Measurements from ENCODE around the gene IL13.

The IL13 gene

DNA sequence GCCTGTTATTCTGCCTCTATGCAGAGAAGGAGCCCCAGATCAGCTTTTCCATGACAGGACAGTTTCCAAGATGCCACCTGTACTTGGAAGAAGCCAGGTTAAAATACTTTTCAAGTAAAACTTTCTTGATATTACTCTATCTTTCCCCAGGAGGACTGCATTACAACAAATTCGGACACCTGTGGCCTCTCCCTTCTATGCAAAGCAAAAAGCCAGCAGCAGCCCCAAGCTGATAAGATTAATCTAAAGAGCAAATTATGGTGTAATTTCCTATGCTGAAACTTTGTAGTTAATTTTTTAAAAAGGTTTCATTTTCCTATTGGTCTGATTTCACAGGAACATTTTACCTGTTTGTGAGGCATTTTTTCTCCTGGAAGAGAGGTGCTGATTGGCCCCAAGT lies 15.5 kb downstream of the IL13 start:
- no peak for DNase-seq

DNA sequence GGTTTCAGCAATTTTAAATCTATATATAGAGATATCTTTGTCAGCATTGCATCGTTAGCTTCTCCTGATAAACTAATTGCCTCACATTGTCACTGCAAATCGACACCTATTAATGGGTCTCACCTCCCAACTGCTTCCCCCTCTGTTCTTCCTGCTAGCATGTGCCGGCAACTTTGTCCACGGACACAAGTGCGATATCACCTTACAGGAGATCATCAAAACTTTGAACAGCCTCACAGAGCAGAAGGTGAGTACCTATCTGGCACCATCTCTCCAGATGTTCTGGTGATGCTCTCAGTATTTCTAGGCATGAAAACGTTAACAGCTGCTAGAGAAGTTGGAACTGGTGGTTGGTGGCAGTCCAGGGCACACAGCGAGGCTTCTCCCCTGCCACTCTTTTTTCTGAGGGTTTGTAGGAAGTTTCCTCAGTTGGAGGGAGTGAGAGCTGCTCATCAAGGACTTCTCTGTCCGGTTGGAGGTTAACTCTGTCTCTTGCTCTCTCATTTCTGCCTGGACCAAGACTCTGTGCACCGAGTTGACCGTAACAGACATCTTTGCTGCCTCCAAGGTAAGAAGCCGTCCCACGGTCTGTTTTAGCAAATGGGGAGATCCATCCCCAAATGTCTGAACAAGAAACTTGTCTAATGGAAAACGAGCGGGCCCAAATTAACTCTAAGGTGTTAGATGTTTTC lies 16.1 kb downstream of the IL13 start, which contains the start of gene IL4:
IL4 (plus strand) TSS at position 51 of the 692 bp plus-strand sequence; CDS start at position 113, 62 bp downstream.
- no peak for DNase-seq

GRCh38 chr5:132674671-132675506 lies 16.9 kb downstream of the IL13 start:
- DNase-seq, result peak; percentile 98

- no peak for DNase-seq
These were observed 18.1 kb downstream of the IL13 start for GRCh38 chr5:132675936-132676689.

DNA sequence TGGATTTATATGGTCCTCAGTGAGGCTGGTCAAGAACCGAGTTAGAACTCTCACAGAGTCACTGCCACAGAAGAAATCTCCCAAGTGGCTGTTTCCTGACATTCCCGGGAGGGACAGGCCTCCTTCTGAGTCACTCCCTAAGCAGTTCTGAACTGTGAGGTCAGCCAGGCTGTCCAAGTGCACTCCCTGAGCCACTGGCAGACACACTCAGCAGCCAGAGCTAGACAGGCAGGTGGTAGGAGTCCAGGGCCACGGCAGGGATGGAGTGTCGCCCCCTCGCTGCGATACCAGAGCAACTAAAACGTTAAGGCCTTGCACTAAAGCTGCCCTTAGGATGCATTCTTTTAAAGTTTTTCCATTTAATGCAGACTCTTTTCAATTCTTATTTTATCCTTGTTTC lies 19.2 kb downstream of the IL13 start:
- peak; percentile 85 for DNase-seq

DNA sequence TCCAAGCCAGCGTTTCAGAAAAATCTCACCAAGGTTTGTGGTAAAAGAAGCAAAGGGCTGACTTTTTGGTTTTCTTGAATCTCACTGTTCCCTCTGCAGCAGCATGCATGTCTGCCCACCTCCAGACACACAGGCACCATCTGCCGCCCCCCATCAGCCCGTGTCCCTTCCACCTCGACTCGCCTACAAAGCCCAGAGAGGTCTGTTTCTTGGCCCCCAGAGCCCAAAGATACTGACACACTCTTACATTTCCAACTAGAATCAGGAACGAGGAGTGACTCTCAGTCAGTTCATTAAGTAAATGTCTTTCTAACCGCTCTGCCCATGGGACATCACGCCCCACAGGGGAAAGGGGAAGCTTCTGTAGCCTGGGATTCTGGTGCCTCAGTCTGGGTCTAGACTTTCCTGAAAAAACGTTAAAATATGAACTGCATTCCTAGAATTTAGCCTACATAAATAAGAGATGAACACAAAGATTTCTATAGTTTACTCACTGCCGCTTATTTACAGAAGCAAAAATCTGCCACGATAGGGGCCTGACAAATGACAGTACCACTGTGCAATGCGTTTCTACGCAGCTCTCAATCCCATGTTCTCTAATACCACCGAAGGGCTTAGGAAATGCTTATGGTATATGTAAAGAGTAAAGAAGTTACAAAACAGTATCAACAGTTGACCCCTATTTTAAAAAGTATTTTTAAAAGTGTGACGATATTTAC lies 19.9 kb downstream of the IL13 start:
- DNase-seq, result no peak

GRCh38 chr5:132678735-132679134 lies 20.8 kb downstream of the IL13 start:
- no peak for DNase-seq

- no peak for DNase-seq
These were observed 21.2 kb downstream of the IL13 start for GRCh38 chr5:132679166-132679565.

- DNase-seq, result no peak
These were observed 21.9 kb downstream of the IL13 start for GRCh38 chr5:132679717-132680380.

GRCh38 chr5:132680780-132681475 lies 23.0 kb downstream of the IL13 start:
- no peak for DNase-seq

- DNase-seq, result no peak
These were observed 23.5 kb downstream of the IL13 start for GRCh38 chr5:132681476-132681831.

DNA sequence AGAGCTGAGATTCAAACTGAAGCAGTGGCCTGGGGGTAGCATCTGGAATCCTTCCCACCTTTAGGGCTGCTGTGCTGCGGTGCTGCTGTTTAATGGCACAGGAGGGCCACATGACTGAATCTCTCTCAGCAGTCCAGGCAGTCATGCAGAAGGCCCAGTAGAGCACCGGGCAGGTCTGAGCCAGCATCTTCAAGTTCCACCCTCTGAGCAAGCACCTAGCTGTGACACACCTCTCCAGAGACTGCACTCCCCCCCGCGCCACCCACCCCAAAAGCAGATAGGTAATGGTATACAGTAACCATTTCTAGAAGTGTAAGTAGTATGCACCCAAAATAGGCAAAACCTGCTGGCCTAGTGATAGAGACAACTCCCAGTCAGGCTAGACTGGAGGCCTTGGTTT lies 24.0 kb downstream of the IL13 start:
- DNase-seq, result no peak

- DNase-seq, result no peak
These were observed 26.5 kb downstream of the IL13 start for GRCh38 chr5:132684491-132684890.

DNA sequence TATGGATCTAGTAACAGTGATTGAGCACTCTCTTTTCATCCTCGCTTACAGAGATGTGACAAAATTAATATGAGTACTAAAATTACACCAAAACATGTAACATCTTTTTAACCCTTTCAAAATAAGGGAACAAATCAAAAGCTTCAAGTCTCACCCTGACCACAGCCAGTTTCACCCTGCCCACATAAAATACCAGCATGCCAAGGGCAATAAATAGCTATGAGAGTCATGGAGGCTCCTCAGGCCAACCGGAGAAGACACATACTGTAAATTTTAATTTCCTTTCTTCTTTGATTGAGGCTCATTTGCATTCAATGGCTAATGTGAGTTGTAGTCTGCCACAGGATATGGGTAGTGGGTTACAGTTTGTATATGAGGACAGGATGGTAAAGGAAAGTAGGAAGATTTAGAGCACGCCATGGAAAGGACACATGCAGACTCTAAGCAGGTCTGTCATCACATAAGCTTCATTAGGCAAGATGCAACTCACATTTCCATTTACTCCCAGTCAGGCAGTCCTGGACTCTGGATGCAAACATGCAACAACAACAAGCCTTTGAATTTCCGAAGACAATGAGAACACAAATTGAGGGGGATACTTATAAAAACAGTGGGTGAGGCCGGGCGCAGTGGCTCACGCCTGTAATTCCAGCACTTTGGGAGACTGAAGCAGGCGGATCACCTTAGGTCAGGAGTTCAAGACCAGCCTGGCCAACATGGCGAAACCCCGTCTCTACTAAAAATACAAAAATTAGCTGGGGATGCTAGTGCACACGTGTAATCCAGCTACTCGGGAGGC lies 27.1 kb downstream of the IL13 start:
- DNase-seq, result no peak

DNA sequence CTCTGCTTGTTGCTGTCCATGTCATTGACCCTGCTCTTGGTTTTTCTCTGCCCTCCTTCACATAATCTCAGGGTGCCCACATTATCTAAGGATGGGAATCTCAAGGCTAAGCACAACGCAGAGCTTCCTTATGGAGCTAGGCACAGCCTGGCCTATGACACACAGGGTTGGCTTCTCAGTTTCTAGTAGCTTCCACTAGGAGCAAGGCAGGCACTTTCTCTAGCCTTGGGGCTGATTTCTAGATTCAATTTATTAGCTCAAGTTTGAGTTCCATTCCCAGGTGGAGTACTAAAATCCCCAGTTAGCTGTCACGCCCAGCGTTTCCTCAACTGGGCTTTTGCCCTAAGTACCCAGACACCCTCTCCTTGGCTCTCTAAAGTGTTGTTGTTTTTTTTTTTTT lies 28.2 kb downstream of the IL13 start:
- DNase-seq, result no peak

DNA sequence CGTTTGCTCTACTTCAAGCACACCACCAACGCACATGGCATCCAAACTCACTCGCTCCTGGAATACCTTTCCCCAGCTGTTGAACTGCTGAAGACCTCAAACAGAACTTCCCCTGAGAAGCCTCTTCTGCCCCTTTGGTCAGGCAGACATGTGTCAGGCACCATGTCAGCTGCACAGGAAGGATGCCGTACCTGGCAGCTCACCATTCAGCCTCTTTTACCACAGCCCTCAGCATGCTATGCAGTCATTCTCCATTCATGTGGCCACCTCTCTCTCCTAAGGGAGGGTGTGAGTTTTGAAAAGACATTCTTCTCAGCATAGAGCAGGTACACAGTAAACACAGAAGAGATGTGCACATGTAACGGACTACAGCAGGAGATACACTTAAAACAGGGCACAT lies 30.0 kb downstream of the IL13 start:
- no peak for DNase-seq

GRCh38 chr5:132688536-132689339 lies 30.8 kb downstream of the IL13 start:
- no peak for DNase-seq

- DNase-seq, result no peak
These were observed 31.5 kb downstream of the IL13 start for GRCh38 chr5:132689513-132689912.

GRCh38 chr5:132690156-132690555 lies 32.2 kb downstream of the IL13 start:
- no peak for DNase-seq
